ENCODE data around the gene TRIM14.

GRCh38 chr9:98124637-98125426 is 5.8 kb upstream of the TRIM14 start:
- TF ChIP-seq POLR2A (IDR thresholded peaks at IDR 0.05; ENCODE audit: low read length) (no peak), CTCF (IDR thresholded peaks at IDR 0.05) (no peak), KDM1A (IDR thresholded peaks at IDR 0.05; ENCODE audit: low read depth) (no peak), RAD21 (conservative IDR thresholded peaks at IDR 0.05 in 1 of 2, IDR thresholded peaks at IDR 0.05 in 1 of 2) (no peak)
